Activated T-helper 9 cell treated with anti-CD3 and anti-CD28 coated beads, Interleukin-2, amount 50 U/mL, for 16 hours (primary cell): Measurements from ENCODE around the gene TTPAL.
A peak's percentile ranks its signal among the peaks of the same experiment; 100 is the strongest.

Experiments
- DNase-seq: peaks from one replicate; pipeline ENCODE4 v3.0.0-alpha.2; 2020; ENCODE audit warnings: low read depth

Gene TTPAL

GRCh38 chr20:44497761-44498160 is 22.1 kb downstream of the TTPAL start:
- no peak for DNase-seq

GRCh38 chr20:44500221-44500620 is 24.5 kb downstream of the TTPAL start:
- DNase-seq, result no peak

- no peak for DNase-seq
These were observed 25.8 kb downstream of the TTPAL start for GRCh38 chr20:44501448-44501847.

GRCh38 chr20:44502968-44503367 is 27.3 kb downstream of the TTPAL start:
- DNase-seq, result no peak

GRCh38 chr20:44504402-44505307 is 29.0 kb downstream of the TTPAL start:
- no peak for DNase-seq

- DNase-seq, result no peak
These were observed 34.1 kb downstream of the TTPAL start for GRCh38 chr20:44509762-44510161.

- no peak for DNase-seq
These were observed 38.2 kb downstream of the TTPAL start for GRCh38 chr20:44513871-44514270.

GRCh38 chr20:44516491-44516890 is 40.8 kb downstream of the TTPAL start:
- no peak for DNase-seq

GRCh38 chr20:44517454-44517853 is 41.8 kb downstream of the TTPAL start:
- no peak for DNase-seq

GRCh38 chr20:44518248-44518647 is 42.6 kb downstream of the TTPAL start:
- no peak for DNase-seq

GRCh38 chr20:44520881-44521280 is 45.2 kb downstream of the TTPAL start:
- no peak for DNase-seq

GRCh38 chr20:44521484-44522481 is 46.1 kb downstream of the TTPAL start, which contains the start of gene SERINC3:
TSS of gene SERINC3 (minus strand) at chr20:44522070. CDS start at chr20:44521951, 119 bp downstream.
- peak; percentile 97 for DNase-seq

GRCh38 chr20:44522841-44523240 is 47.2 kb downstream of the TTPAL start:
- DNase-seq, result no peak

- DNase-seq, result no peak
These were observed 48.1 kb downstream of the TTPAL start for GRCh38 chr20:44523746-44524145.

- DNase-seq, result no peak
These were observed 50.5 kb downstream of the TTPAL start for GRCh38 chr20:44526129-44526528.

GRCh38 chr20:44527716-44528199 is 52.1 kb downstream of the TTPAL start:
- no peak for DNase-seq

GRCh38 chr20:44528309-44528708 is 52.6 kb downstream of the TTPAL start:
- DNase-seq, result no peak

- no peak for DNase-seq
These were observed 56.7 kb downstream of the TTPAL start for GRCh38 chr20:44532259-44532980.

- DNase-seq, result no peak
These were observed 57.3 kb downstream of the TTPAL start for GRCh38 chr20:44532981-44533331.

GRCh38 chr20:44533928-44534327 is 58.3 kb downstream of the TTPAL start:
- DNase-seq, result no peak

GRCh38 chr20:44536175-44536574 is 60.5 kb downstream of the TTPAL start:
- DNase-seq, result no peak

GRCh38 chr20:44537993-44538392 is 62.3 kb downstream of the TTPAL start:
- no peak for DNase-seq
